ENCODE data around the gene MFNG.

The MFNG gene

GRCh38 chr22:37492428-37493344 is 6.5 kb upstream of the MFNG start:
- peak; percentile 55 for DNase-seq

GRCh38 chr22:37491559-37492427 is 5.6 kb upstream of the MFNG start:
- DNase-seq = no peak

- no peak for DNase-seq
Measured at GRCh38 chr22:37491106-37491505, 4.9 kb upstream of the MFNG start.

GRCh38 chr22:37489983-37490382 is 3.8 kb upstream of the MFNG start:
- DNase-seq = no peak

GRCh38 chr22:37488337-37489135 is 2.4 kb upstream of the MFNG start:
- no peak for DNase-seq

GRCh38 chr22:37487571-37487970 is 1.4 kb upstream of the MFNG start:
- no peak for DNase-seq

- DNase-seq = no peak
Measured at GRCh38 chr22:37487129-37487528, 945 bp upstream of the MFNG start.

- no peak for DNase-seq
Measured at GRCh38 chr22:37485395-37486223, 575 bp downstream of the MFNG start.

- DNase-seq = no peak
Measured at GRCh38 chr22:37484480-37485394, 1.4 kb downstream of the MFNG start.

GRCh38 chr22:37483050-37483449 is 3.1 kb downstream of the MFNG start:
- no peak for DNase-seq

- no peak for DNase-seq
Measured at GRCh38 chr22:37482244-37482643, 3.9 kb downstream of the MFNG start.

GRCh38 chr22:37481347-37481907 is 4.8 kb downstream of the MFNG start:
- no peak for DNase-seq

GRCh38 chr22:37480387-37481346 is 5.5 kb downstream of the MFNG start:
- no peak for DNase-seq

- DNase-seq = no peak
Measured at GRCh38 chr22:37479196-37479595, 7.0 kb downstream of the MFNG start.

- DNase-seq = no peak
Measured at GRCh38 chr22:37476389-37477329, 9.5 kb downstream of the MFNG start.

GRCh38 chr22:37474447-37475090 is 11.6 kb downstream of the MFNG start:
- DNase-seq = no peak

GRCh38 chr22:37473437-37473946 is 12.7 kb downstream of the MFNG start:
- no peak for DNase-seq

Data from NCI-H1694 treated with DMSO at 0.1 percent for 48 hours (cell line).